ENCODE data around the gene PDS5A. TPM values are rescaled to one million over a fixed set of nuclear protein-coding genes. Genes with fewer than 3 reads are reported as not detected.
"Not testable (repeated sequence)": the region's sequence is repeated elsewhere in the genome, so short reads cannot be mapped to it uniquely, and the experiment has no call there.

PDS5A gene
- total and polyA plus RNA-seq, 2 experiments from 2014 or later, result 19.2 to 37.8 TPM

GRCh38 chr4:39841894-39842293 lies 135.8 kb downstream of the PDS5A start:
- TF ChIP-seq CTCF (IDR thresholded peaks at IDR 0.05; ENCODE audit: low read depth, low read length), result no peak
- Histone ChIP-seq H3K9me3 (ENCODE audit: low read depth) (no peaks in the 10 kb centered on the region), H3K36me3 (peaks cover 71% of the 10 kb centered on the region), H3K27ac (no peak overlapping the region), H3K4me3 (no peak overlapping the region), H3K27me3 (no peaks in the 10 kb centered on the region), H3K4me1 (ENCODE audit: low read depth) (no peaks in the 10 kb centered on the region)
- DNase-seq (ENCODE audit: low read depth in 1 of 2, low spot score in 1 of 2), result no peak

GRCh38 chr4:39840516-39840915 lies 137.2 kb downstream of the PDS5A start:
- H3K4me3 ChIP-seq; H3K9me3 ChIP-seq (ENCODE audit: low read depth); H3K27me3 ChIP-seq; H3K4me1 ChIP-seq (ENCODE audit: low read depth); DNase-seq (ENCODE audit: low read depth in 1 of 2, low spot score in 1 of 2); H3K27ac ChIP-seq: not testable (repeated sequence)
- H3K36me3 ChIP-seq, result peaks cover 71% of the 10 kb centered on the region

- Histone ChIP-seq H3K27me3 (no peaks in the 10 kb centered on the region), H3K27ac (no peak overlapping the region), H3K4me1 (ENCODE audit: low read depth) (no peaks in the 10 kb centered on the region), H3K9me3 (ENCODE audit: low read depth) (no peaks in the 10 kb centered on the region), H3K4me3 (no peak overlapping the region), H3K36me3 (peaks cover 66% of the 10 kb centered on the region)
- TF ChIP-seq CTCF (IDR thresholded peaks at IDR 0.05; ENCODE audit: low read depth, low read length), result no peak
- DNase-seq (ENCODE audit: low read depth in 1 of 2, low spot score in 1 of 2), result no peak
Measured at GRCh38 chr4:39840027-39840426, 137.7 kb downstream of the PDS5A start.

DNA sequence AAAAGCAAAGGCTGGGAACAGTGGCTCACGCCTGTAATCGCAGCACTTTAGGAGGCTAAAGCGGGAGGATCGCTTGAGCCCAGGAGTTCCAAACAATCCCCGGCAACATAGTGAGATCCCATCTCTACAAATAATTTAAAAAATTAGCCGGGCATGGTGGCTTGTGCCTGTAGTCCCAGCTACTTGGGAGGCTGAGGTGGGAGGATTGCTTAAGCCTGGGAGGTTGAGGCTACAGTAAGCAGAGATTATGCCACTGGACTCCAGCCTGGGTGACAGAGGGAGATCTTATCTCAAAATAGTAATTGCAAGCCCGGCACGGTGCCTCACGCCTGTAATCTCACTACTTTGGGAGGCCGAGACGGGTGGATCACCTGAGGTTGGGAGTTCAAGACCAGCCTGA lies 139.3 kb downstream of the PDS5A start:
- DNase-seq (ENCODE audit: low read depth in 1 of 2, low spot score in 1 of 2); H3K27me3 ChIP-seq; H3K27ac ChIP-seq; H3K9me3 ChIP-seq (ENCODE audit: low read depth); H3K4me1 ChIP-seq (ENCODE audit: low read depth); H3K4me3 ChIP-seq: not testable (repeated sequence)
- H3K36me3 ChIP-seq, result peaks cover 56% of the 10 kb centered on the region

DNA sequence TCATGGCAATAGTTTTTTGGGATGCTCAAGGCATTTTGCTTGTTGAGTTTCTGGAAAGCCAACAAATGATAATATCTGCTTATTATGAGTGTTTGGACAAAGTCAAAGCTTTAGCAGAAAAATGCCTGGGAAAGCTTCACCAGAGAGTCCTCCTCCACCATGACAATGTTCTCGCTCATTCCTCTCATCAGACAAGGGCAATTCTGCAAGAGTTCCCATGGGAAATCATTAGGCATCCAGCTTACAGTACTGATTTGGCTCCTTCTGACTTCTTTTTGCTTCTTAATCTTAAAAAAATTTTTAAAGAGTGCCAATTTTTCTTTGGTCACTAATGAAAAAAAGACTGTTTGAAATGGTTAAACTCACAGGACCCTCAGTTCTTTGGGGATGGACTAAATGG lies 143.4 kb downstream of the PDS5A start:
- H3K27me3 ChIP-seq, result no peaks in the 10 kb centered on the region
- peaks cover 39% of the 10 kb centered on the region for H3K36me3 ChIP-seq
- TF ChIP-seq CTCF (IDR thresholded peaks at IDR 0.05; ENCODE audit: low read depth, low read length), result no peak
- no peaks in the 10 kb centered on the region for H3K4me1 ChIP-seq (ENCODE audit: low read depth)
- H3K4me3 ChIP-seq, result no peak overlapping the region
- no peak overlapping the region for H3K27ac ChIP-seq
- no peaks in the 10 kb centered on the region for H3K9me3 ChIP-seq (ENCODE audit: low read depth)
- peak in 1 of 2 donors; percentile 15 for DNase-seq (ENCODE audit: low read depth in 1 of 2, low spot score in 1 of 2)

- Histone ChIP-seq H3K36me3 (peaks cover 13% of the 10 kb centered on the region), H3K4me1 (ENCODE audit: low read depth) (no peaks in the 10 kb centered on the region), H3K27ac (no peak overlapping the region), H3K9me3 (ENCODE audit: low read depth) (no peaks in the 10 kb centered on the region), H3K27me3 (no peaks in the 10 kb centered on the region), H3K4me3 (no peak overlapping the region)
- no peak for TF ChIP-seq CTCF (IDR thresholded peaks at IDR 0.05; ENCODE audit: low read depth, low read length)
- DNase-seq (ENCODE audit: low read depth in 1 of 2, low spot score in 1 of 2), result peak in 1 of 2 donors; percentile 45
Measured at GRCh38 chr4:39825741-39826231, 151.9 kb downstream of the PDS5A start.

- DNase-seq (ENCODE audit: low read depth in 1 of 2, low spot score in 1 of 2), result no peak
- Histone ChIP-seq H3K4me3 (no peak overlapping the region), H3K4me1 (ENCODE audit: low read depth) (no peaks in the 10 kb centered on the region), H3K9me3 (ENCODE audit: low read depth) (no peaks in the 10 kb centered on the region), H3K36me3 (peaks cover 10% of the 10 kb centered on the region), H3K27me3 (no peaks in the 10 kb centered on the region), H3K27ac (no peak overlapping the region)
- no peak for TF ChIP-seq CTCF (IDR thresholded peaks at IDR 0.05; ENCODE audit: low read depth, low read length)
Measured at GRCh38 chr4:39825090-39825489, 152.6 kb downstream of the PDS5A start.
